Measurements from ENCODE around the gene CREB3L4. TPM values are rescaled to one million over a fixed set of nuclear protein-coding genes. Genes with fewer than 3 reads are reported as not detected.

CREB3L4 gene
- total RNA-seq, 1 experiment from 2014 or later, result 25.9 TPM

- peak overlapping the region; percentile 91 for H3K4me3 ChIP-seq
- no peaks in the 10 kb centered on the region for H3K9me3 ChIP-seq (ENCODE audit: insufficient read depth, low read depth)
- peaks cover 48% of the 10 kb centered on the region for H3K4me1 ChIP-seq (replicated peaks; ENCODE audit: insufficient read depth)
- H3K79me2 ChIP-seq (ENCODE audit: low read depth), result peaks cover 48% of the 10 kb centered on the region
- H4K20me1 ChIP-seq (ENCODE audit: insufficient read depth), result no peaks in the 10 kb centered on the region
- H3K36me3 ChIP-seq (ENCODE audit: low read depth), result no peaks in the 10 kb centered on the region
- H3K27me3 ChIP-seq (ENCODE audit: insufficient read depth, low read depth), result no peaks in the 10 kb centered on the region
- peak overlapping the region; percentile 66 for H2AFZ ChIP-seq
- BruUV-seq (replicated peaks), result TSS peak; percentile 56
- CTCF ChIA-PET, result interaction anchor here (0.5 to 0.6 kb wide), 2 partner anchors 283 to 475 kb away, joined by 3 read pairs; no protein-coding TSS in a partner anchor
- peaks cover 79% of the 10 kb centered on the region for H3F3A ChIP-seq (ENCODE audit: insufficient read depth, low read depth)
- H3K27ac ChIP-seq, result peak overlapping the region; percentile 92
- TF ChIP-seq CTCF (conservative IDR thresholded peaks at IDR 0.05), result no peak
- no peak for TF ChIP-seq EZH2 (IDR thresholded peaks at IDR 0.05; ENCODE audit: low read depth)
- H3K4me2 ChIP-seq, result peak overlapping the region; percentile 98
- POLR2A ChIA-PET (ENCODE audit: unreplicated experiment), result interaction anchor here (0.5 to 0.8 kb wide), 3 partner anchors 8 to 86 kb away, joined by 5 to 10 read pairs (median 5); no protein-coding TSS in a partner anchor
- peak; percentile 90 to 92 for DNase-seq
- intact Hi-C loops (cut with micrococcal nuclease; ENCODE audit: unreplicated experiment), result loop anchor here (1.0 to 10.0 kb wide), 4 partner anchors 18 to 429 kb away; partner anchors contain the start of genes DENND4B, HAX1, S100A2 and S100A6
- H3K9me2 ChIP-seq (ENCODE audit: insufficient read depth), result no peaks in the 10 kb centered on the region
Measured at GRCh38 chr1:153963850-153964331, 3.8 kb upstream of the CREB3L4 start.

GRCh38 chr1:153968000-153968363 lies 280 bp downstream of the CREB3L4 start:
- peak; percentile 56 to 57 for DNase-seq
- TF ChIP-seq CTCF (conservative IDR thresholded peaks at IDR 0.05), result no peak
- no peak for TF ChIP-seq EZH2 (IDR thresholded peaks at IDR 0.05; ENCODE audit: low read depth)
- peaks cover 19% of the 10 kb centered on the region for H3K79me2 ChIP-seq (ENCODE audit: low read depth)
- H4K20me1 ChIP-seq (ENCODE audit: insufficient read depth), result no peaks in the 10 kb centered on the region
- H3K9me2 ChIP-seq (ENCODE audit: insufficient read depth), result no peaks in the 10 kb centered on the region
- H3K36me3 ChIP-seq (ENCODE audit: low read depth), result no peaks in the 10 kb centered on the region
- peak overlapping the region; percentile 98 for H3K4me2 ChIP-seq
- no TSS peak for BruUV-seq (replicated peaks)
- ChIA-PET POLR2A (ENCODE audit: unreplicated experiment) (interaction anchor here (0.6 to 1.7 kb wide), 4 partner anchors 10 to 297 kb away, joined by 3 to 13 read pairs (median 4); partner anchors contain the start of gene JTB), CTCF (interaction anchor here (1.4 kb wide), 1 partner anchor 9 kb away, joined by 6 read pairs; the partner anchor contains the start of gene JTB)
- H3K27ac ChIP-seq, result peak overlapping the region; percentile 80
- peaks cover 35% of the 10 kb centered on the region for H3K4me1 ChIP-seq (replicated peaks; ENCODE audit: insufficient read depth)
- H3F3A ChIP-seq (ENCODE audit: insufficient read depth, low read depth), result peaks cover 55% of the 10 kb centered on the region
- no peaks in the 10 kb centered on the region for H3K9me3 ChIP-seq (ENCODE audit: insufficient read depth, low read depth)
- peak overlapping the region; percentile 89 for H2AFZ ChIP-seq
- intact Hi-C loops (cut with micrococcal nuclease; ENCODE audit: unreplicated experiment), result loop anchor here (1.0 to 10.0 kb wide), 3 partner anchors 18 to 433 kb away; partner anchors contain the start of genes RAB13, S100A2 and S100A6
- H3K4me3 ChIP-seq, result peak overlapping the region; percentile 90
- H3K27me3 ChIP-seq (ENCODE audit: insufficient read depth, low read depth), result no peaks in the 10 kb centered on the region

- no peak for TF ChIP-seq CTCF (conservative IDR thresholded peaks at IDR 0.05)
- TF ChIP-seq EZH2 (IDR thresholded peaks at IDR 0.05; ENCODE audit: low read depth), result no peak
- intact Hi-C loops (cut with micrococcal nuclease; ENCODE audit: unreplicated experiment), result loop anchor here (10.0 kb wide), 2 partner anchors 404 to 434 kb away; partner anchors contain the start of genes S100A2 and S100A6
- no peaks in the 10 kb centered on the region for H3K9me3 ChIP-seq (ENCODE audit: insufficient read depth, low read depth)
- peaks cover 18% of the 10 kb centered on the region for H3K79me2 ChIP-seq (ENCODE audit: low read depth)
- CTCF ChIA-PET, result interaction anchor here (1.4 kb wide), 1 partner anchor 9 kb away, joined by 6 read pairs; the partner anchor contains the start of gene JTB
- no peak for DNase-seq
- H3K27me3 ChIP-seq (ENCODE audit: insufficient read depth, low read depth), result no peaks in the 10 kb centered on the region
- peaks cover 35% of the 10 kb centered on the region for H3K4me1 ChIP-seq (replicated peaks; ENCODE audit: insufficient read depth)
- H3K4me3 ChIP-seq, result peak overlapping the region; percentile 90
- H3K4me2 ChIP-seq, result peak overlapping the region; percentile 98
- POLR2A ChIA-PET (ENCODE audit: unreplicated experiment), result interaction anchor here (0.6 to 1.7 kb wide), 2 partner anchors 10 to 203 kb away, joined by 6 to 13 read pairs; partner anchors contain the start of gene JTB
- H3K36me3 ChIP-seq (ENCODE audit: low read depth), result no peaks in the 10 kb centered on the region
- BruUV-seq (replicated peaks), result no TSS peak
- no peak overlapping the region for H3K27ac ChIP-seq
- peak overlapping the region; percentile 89 for H2AFZ ChIP-seq
- no peaks in the 10 kb centered on the region for H4K20me1 ChIP-seq (ENCODE audit: insufficient read depth)
- H3F3A ChIP-seq (ENCODE audit: insufficient read depth, low read depth), result peaks cover 54% of the 10 kb centered on the region
- H3K9me2 ChIP-seq (ENCODE audit: insufficient read depth), result no peaks in the 10 kb centered on the region
Measured at GRCh38 chr1:153968408-153968807, 706 bp downstream of the CREB3L4 start.
